Inflammatory macrophage (primary cell): Measurements from ENCODE around the gene SELENOO.

Source experiments
- DNase-seq, 2 donors: peaks; one replicate each; pipeline ENCODE4 v3.0.0-alpha.2; 2020 to 2022

SELENOO gene

DNA sequence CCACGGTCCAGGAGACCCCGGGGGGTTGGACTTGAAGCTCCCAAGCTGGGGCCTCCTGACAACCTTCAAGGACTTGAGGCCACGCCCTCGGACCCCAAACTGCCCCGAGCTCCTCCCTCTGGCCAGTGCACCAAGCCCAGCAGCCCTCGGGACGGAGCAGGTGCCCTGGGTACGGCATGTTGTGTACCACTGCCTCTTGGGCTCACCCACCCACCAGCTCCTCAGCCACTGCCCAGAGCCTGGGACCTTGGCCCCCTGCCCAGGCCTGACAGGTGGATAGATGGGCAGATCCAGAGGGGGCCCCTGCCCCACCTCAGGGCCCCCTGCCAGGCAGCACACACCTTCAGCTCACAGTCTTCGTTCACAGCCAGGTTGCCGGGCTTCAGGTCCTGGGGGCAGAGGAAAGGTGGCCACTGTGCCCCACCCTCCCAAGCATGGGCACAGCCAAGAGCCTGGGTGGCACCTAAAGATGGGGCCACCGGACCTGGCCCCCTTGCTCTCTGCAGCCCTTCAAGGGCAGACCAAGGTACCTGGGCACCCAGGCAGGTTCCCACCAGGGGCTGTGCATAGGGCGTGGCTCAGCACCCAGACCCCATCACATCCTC is 55.5 kb downstream of the SELENOO start:
- no peak for DNase-seq

DNA sequence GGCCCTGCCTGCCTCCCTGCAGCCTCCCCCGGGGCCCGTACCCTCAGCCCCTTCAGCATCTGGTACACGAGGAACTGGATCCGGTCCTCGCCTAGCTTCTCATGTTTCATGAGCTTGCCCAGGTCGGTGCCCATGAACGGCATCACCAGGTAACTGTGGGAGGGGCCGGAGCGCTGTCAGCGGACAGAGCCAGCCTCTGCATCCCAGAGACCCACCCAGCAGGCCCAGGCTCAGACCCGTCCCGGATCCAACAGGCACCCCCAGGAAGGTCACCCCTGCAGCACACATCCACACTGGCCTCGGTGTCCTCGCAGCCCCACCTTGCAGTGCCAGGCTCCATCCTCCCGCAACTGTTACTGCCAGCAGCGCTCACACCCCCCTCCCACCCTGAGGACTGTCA is 56.2 kb downstream of the SELENOO start:
- DNase-seq, result no peak

DNA sequence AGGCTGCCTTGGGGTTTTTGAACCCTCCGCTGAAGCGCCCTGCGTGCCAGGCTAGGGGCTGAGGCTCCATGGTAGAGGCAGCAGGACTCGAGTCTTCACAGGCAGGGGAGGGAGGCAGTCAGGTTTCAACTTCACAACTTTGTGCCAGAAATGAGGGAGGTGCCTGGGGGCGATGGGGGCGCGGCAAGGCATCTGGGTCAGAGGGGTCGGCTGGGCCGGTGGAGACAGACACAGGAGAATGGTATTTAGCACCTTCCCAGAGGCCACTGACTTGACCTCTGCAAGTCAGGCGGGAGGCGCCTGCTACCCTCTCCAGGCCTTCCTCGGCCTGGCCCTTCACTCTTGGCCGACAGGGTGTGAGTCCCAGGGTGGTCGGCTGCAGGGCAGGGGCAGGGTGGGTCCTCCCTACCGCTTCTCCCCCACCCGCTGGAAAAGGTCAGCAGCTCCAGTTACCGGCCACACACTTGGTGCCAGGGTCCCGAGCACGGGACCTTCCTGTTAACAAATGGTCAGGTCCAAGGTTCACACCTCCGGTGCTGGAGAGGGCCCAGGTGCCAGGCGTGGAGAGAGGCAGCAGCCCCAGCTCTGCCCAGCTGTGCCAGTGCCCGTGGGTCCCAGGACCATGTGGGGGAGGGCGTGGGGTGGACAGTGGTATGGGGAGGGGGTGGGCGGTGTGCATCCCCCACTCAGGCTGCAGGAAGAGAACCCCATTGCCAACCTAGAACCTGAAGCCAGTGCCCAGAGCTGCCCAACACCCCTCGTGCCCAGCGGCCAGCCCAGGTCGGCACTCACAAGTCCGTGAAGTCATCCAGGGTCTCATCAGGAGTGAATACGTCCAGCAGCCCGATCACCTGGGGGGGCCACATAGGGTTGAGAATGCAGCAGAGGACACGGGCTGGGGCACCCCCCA is 56.9 kb downstream of the SELENOO start:
- DNase-seq, result no peak

DNA sequence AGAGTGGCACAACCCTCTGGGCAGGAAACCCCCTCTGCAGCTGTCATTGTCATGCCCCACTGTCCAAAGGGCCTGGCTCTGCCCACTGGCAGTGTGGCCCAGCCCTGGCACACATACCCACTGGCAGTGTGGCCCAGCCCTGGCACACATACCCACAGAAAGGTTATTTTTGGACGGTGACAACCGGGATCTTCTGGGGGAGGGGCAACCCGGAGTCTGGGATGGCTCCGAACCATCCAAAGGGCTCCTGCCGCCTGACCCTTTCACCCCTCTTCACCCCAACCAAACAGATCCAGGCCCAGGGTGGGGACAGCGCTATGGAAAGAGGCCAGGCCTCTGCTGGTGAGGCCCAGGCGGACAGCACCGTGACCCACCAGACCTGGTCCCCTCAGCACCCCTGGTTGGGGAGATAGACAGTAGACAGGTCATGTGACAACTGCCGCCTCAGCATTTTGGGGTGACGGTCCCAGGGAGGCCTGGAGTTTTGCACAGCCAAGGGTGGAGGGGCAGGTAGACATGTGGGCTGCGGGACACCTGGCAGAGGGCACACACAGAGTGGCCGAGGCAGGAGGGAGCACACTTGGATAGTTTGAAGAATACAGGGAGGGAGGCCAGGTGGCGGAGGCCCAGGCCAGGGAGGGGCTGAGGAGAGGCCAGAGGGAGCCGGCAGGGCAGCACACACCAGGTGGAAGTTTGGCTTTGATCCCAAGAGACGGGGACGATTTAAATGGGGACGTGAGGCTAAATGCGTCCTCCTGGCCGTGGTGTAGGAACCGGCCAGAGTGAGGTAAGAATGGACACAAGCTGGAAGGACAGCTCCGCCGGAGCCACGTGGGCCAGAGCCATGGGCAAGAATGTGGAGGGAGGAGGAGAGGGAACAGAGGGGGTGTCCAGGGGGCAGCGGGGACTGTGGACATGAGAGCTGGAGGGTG is 57.8 kb downstream of the SELENOO start:
- no peak for DNase-seq

DNA sequence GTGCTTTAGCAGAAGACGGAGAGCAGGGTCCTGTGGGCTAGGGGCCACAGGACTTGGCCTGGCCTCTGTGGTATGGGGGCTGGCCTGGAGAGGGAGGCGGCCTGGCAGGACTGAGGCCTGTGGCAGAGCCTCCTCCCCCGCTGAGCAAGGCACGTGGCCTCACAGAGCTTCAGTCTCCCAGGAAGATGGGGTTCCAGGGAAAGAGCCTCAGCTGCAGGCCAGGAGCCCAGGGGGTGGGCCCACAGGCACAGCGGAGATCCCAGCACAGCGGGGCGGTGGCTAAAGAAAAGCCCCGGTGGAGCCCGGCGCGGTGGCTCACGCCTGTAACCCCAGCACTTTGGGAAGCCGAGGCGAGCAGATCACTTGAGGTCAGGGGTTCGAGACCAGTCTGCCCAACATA is 58.5 kb downstream of the SELENOO start:
- DNase-seq, result no peak

DNA sequence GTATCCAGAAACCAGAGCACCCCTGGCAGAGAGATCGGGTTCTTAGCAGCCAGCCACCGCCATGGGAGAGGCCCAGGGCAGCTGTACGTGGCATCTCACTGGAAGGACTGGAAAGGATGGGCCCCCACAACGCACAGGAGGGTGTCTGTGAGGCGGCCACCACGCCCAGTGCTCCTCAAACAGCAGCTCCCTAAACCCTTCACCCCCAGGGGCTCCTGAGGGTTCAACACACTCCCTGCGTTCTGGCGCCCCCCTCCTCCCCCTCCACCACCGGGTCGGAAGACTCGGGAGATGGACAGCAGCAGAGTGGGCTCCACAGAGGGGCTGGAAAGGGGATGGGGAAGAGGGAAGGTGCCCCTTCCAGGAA is 59.6 kb downstream of the SELENOO start:
- DNase-seq, result no peak

DNA sequence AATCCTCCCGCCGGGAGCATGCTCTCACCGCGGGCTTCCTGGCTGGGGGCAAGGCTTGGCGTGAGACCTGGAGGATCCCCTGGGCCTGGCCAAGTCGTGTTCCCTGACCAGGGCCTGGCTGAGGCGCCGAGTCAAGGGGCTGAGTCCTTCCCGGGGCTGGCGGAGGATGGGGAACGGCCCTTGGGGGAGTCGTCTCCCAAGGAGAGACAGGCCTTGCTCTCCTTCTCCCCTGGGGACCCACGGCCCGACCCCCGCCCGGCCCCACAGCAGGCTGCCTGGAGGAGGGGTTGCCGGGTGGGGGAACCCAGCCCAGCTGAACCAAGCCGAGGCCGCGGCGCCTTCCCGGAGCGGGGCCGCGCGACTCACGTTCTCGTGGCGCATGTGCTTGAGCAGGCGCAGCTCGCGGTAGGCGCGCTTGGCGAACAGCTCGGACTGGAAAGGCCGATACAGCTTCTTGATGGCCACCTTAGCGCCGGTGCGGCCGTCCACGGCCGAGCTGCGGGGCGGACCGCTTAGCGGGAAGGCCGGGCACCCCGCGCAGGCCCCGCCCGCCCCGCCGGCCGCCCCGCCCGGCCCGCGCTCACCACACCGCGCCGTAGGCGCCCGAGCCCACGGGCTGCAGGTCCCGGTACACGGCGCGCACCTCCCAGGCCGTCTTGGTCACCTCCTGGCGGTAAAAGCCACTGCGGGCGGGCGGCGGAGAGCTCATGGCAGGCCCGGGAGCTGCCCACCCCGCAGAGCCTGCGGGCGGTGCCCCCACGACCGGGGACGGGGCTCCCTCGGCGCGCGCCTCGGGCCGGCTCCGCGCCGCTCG is 60.2 kb downstream of the SELENOO start:
- DNase-seq, result peak in 1 of 2 donors; percentile 29

DNA sequence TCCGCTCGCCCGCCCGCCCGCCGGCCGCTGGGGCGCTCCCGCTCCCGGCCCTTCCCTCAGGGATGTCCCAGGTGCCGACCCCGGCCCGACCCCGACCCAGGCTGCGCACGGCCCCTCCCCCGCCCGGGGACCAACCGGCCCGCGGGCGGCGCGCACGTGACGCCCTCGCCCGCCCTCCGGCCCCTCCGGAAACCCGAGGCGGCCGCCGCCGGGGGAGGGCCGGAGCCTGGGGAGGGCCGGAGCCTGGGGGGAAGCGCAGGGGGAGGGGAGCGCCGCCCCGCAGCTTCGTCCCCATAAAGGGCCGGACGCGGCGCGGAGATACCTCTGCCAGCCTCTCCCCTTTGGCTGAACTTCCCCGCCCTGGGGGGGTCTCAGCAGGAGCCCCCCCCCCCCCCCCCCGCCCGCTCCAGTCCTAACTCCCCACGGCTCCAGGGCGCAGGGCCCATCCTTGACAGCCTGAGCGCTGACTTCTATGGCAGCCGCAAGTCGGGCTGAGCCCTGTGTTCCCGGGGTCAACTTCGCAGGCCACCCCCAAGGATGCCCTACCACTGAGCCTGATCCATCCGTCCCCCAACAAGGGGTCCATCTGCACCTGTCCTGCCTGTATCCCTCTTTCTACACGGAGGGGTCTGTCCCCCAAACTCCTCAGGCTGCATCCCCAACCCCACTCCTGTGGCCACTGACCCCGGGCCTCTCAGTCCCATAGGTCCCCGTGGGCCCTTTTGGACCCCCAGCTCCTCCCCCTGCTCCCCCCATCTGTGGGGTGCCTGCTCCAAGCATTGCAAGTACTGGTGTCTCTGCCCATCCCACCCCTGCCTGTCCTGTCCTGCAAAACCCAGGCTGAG is 61.0 kb downstream of the SELENOO start, which contains the start of gene MAPK12:
MAPK12 (minus strand) TSS at position 69 of the 845 bp plus-strand sequence. CDS start 174 bp downstream, outside the sequence.
- no peak for DNase-seq

DNA sequence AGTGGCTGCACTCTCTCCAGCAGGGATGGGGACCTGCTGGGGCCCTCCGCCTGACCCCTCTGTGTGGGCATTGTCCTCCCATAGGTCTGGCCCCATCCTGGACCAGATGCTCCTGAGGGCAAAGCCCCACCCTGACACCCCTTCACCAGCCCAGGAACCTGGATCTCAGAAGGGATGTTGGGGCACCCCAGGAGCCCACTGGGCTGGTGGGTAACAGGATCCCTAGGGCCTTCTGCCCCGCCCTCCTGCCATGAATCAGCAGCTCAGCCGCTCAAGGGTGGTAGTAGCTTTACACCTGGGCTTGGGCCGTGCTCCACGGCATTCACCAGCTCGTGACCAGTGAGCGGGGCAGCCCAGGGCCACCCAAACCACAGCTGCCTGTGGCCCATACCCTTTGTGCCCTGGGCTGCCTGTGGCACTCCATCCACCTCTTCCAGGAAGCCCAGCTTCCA is 61.7 kb downstream of the SELENOO start:
- DNase-seq, result no peak

DNA sequence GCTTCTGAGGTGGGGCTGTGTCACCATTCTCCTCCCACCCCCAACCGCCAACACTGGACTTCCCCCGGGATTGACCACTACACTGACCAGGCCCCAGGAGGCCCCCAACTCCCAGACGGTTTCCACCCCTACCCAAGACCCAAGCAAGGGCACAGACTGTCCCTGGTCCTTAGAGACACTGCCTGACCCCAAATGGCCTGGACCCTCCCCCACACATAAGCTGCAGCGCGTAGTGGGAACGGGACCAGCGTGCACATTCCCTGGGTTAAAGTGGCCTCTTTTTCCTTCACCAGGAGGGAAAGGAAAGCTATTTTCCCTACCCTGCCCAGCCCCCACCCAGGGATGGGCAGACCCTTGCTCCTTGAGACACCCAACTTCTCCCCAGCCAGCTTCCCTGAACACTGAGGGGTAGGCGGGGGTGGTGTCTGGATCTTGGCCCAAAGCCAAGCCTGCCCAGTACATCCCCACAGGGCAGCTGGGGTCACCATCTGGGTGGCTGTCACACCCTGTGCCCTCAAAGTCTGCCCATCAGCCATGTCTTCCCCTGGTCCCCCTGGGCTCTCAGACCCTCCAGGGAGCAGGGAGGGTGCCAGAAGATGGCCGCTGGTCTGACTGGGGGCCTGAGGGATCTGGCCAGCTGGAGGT is 62.3 kb downstream of the SELENOO start:
- DNase-seq, result no peak

DNA sequence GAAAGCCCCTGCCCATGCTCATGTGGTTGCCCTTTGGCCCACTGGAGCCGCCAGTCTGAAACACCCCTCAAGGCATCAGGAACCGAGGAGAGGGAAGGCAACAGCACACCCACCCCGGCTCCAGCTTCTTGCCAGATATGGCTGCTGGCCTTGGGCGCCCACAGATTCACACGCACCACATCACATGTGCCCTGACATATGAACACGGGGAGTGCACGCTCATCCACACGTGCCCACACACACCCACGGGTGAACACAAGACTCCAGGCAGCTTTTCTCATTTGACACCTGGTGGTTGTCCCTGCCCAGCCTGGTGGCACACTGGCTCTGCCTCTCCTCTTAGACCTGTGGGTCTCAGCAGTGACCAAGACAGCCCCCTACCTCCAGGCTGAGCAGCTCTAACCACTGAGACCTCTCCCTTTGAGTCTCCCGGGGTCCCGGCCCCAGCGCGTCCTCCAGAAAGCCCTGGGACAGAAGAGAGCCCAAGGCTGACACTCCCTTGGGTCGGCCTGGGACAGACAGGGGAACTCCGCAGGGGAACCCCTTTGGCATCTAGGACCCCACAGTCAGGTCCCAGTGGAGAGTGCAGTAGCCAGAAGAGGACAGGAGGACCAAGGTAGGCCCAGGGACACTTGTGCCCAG is 63.4 kb downstream of the SELENOO start:
- DNase-seq, result no peak

DNA sequence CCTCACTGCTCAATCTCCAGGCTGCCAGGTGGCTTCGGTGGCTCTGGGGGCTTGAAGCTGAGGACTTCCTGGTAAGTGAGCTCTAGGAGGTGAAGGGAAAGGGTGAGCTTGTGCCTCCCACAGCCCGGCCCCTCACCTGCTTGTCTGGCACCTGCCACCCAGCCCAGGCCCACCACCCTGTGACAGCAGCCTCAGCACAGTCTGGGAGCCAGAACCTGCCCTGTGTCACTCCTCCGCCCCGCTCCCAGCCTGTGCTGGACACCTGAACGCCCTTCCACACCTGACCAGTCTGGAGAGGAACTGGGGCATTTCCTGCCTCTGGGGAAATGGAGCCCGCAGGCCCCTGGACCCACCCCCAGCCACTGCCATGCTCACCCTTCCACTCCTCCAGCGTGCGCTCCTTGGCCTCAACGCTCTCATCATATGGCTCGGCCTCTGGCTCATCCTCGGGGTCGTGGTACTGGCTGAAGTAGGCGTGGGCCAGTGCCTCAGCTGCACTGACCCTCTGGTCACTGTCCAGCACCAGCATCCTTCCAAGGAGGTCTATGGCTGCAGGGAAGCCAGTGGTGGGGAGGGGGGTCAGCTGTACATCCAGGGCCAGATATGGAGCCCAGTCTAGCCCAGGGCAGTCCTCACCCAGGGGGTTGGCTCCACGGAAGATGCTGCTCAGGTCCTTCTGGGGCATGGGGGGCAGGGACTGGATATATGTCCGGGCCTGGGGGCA is 64.3 kb downstream of the SELENOO start:
- no peak for DNase-seq

DNA sequence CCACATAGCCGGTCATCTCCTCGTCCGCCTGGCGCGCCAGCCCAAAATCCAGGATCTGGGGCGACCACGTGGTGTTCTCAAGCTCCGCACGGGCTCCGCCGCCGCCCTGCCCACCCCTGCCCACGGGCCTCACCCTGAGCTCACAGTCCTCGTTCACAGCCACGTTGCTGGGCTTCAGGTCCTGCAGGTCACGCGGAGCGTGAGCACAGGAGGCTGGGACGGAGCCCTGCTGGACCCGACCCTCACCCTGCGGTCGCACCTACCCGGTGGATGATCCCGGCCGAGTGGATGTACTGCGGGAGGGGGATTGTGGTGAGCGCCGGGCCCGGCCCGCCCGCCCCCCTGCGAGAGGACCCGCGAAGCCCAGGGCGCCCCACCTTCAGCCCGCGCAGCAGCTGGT is 66.2 kb downstream of the SELENOO start:
- DNase-seq, result no peak
